GM19023 (cell line): ENCODE measurements around the gene NBAS.
"Not testable (repeated sequence)": the region's sequence is repeated elsewhere in the genome, so short reads cannot be mapped to it uniquely, and the experiment has no call there.

Experiments used
- ATAC-seq: cut with Tn5 transposase; IDR thresholded peaks from one replicate; pipeline ENCODE4 v1.9.1; 2021; ENCODE audit warnings: mild to moderate bottlenecking, moderate library complexity; ENCODE audit not compliant: unreplicated experiment

NBAS gene

GRCh38 chr2:15485949-15486348 lies 75.2 kb downstream of the NBAS start:
- ATAC-seq: no peak

- no peak for ATAC-seq
Observed at GRCh38 chr2:15481000-15481399, 80.1 kb downstream of the NBAS start.

- no peak for ATAC-seq
Observed at GRCh38 chr2:15480552-15480951, 80.6 kb downstream of the NBAS start.

GRCh38 chr2:15472876-15473275 lies 88.3 kb downstream of the NBAS start:
- no peak for ATAC-seq

- no peak for ATAC-seq
Observed at GRCh38 chr2:15472133-15472532, 89.0 kb downstream of the NBAS start.

GRCh38 chr2:15471606-15472005 lies 89.5 kb downstream of the NBAS start:
- no peak for ATAC-seq

- no peak for ATAC-seq
Observed at GRCh38 chr2:15460112-15460620, 101.0 kb downstream of the NBAS start.

- no peak for ATAC-seq
Observed at GRCh38 chr2:15458277-15458676, 102.9 kb downstream of the NBAS start.

- ATAC-seq: no peak
Observed at GRCh38 chr2:15457868-15458267, 103.3 kb downstream of the NBAS start.

GRCh38 chr2:15456352-15456751 lies 104.8 kb downstream of the NBAS start:
- no peak for ATAC-seq

GRCh38 chr2:15450808-15451207 lies 110.3 kb downstream of the NBAS start:
- ATAC-seq: no peak

- ATAC-seq: no peak
Observed at GRCh38 chr2:15449556-15450236, 111.4 kb downstream of the NBAS start.

GRCh38 chr2:15448250-15448839 lies 112.8 kb downstream of the NBAS start:
- ATAC-seq: no peak

- no peak for ATAC-seq
Observed at GRCh38 chr2:15447381-15447780, 113.8 kb downstream of the NBAS start.

- no peak for ATAC-seq
Observed at GRCh38 chr2:15446961-15447360, 114.2 kb downstream of the NBAS start.

- no peak for ATAC-seq
Observed at GRCh38 chr2:15445891-15446562, 115.1 kb downstream of the NBAS start.

- ATAC-seq: not testable (repeated sequence)
Observed at GRCh38 chr2:15439768-15440524, 121.2 kb downstream of the NBAS start.

- ATAC-seq: not testable (repeated sequence)
Observed at GRCh38 chr2:15439366-15439765, 121.8 kb downstream of the NBAS start.

GRCh38 chr2:15436195-15436594 lies 124.9 kb downstream of the NBAS start:
- no peak for ATAC-seq

- no peak for ATAC-seq
Observed at GRCh38 chr2:15435474-15435873, 125.7 kb downstream of the NBAS start.

- no peak for ATAC-seq
Observed at GRCh38 chr2:15432642-15433256, 128.4 kb downstream of the NBAS start.
